ENCODE measurements around the gene STXBP2.

GRCh38 chr19:7631577-7631976, 5.3 kb upstream of the STXBP2 start:
- TF ChIP-seq REST (IDR thresholded peaks at IDR 0.05; ENCODE audit: low read depth) = no peak
- no peak for TF ChIP-seq EZH2 (IDR thresholded peaks at IDR 0.05)
- TF ChIP-seq POLR2AphosphoS5 (IDR thresholded peaks at IDR 0.05; ENCODE audit: low read depth, low read length) = no peak
- TF ChIP-seq RAD21 (IDR thresholded peaks at IDR 0.05; ENCODE audit: low read depth) = no peak
- TF ChIP-seq CTCF (IDR thresholded peaks at IDR 0.05 in 2 of 3, conservative IDR thresholded peaks at IDR 0.05 in 1 of 3; ENCODE audit: borderline replicate concordance in 1 of 3, insufficient read depth in 1 of 3, low read depth in 2 of 3, low read length in 2 of 3) = no peak
- TF ChIP-seq CEBPB (IDR thresholded peaks at IDR 0.05; ENCODE audit: low read depth) = no peak
- no peak for TF ChIP-seq POLR2A (IDR thresholded peaks at IDR 0.05; ENCODE audit: borderline replicate concordance, extremely low read depth, insufficient read depth, insufficient read length)
